HepG2 (cell line): ENCODE data around the gene LTB4R. TPM values are rescaled to one million over a fixed set of nuclear protein-coding genes. Genes with fewer than 3 reads are reported as not detected.

Experiments
- ATF7-NPFF ChIP-seq: sonication (generic); formaldehyde crosslinking; IDR thresholded peaks from 2 replicates; pipeline ENCODE4 v1.8.1; 2023; ENCODE audit warnings: mild to moderate bottlenecking, low read depth, missing genetic modification reagents, moderate library complexity
- BRCA1 ChIP-seq: sonication (generic); formaldehyde crosslinking; IDR thresholded peaks from 2 replicates; pipeline ENCODE4 v1.4.0; 2020; ENCODE audit warnings: missing genetic modification reagents
- HNF4G ChIP-seq, 2 experiments: sonication (generic) in 1 of 2; formaldehyde crosslinking in 1 of 2; IDR thresholded peaks; 2 replicates each; pipeline versions ENCODE4 v1.4.0 to v1.6.1; 2011 to 2020; ENCODE audit warnings: borderline replicate concordance in 2 of 2, low read depth in 2 of 2, mild to moderate bottlenecking in 2 of 2, low read length in 1 of 2, missing genetic modification reagents in 1 of 2, moderate library complexity in 1 of 2
- NBN ChIP-seq: fragments of 450-650 bp; conservative IDR thresholded peaks from 2 replicates; pipeline ENCODE4 v1.6.1; 2017
- NFIB ChIP-seq: sonication (generic); formaldehyde crosslinking; IDR thresholded peaks from 2 replicates; pipeline ENCODE4 v1.9.0; 2021; ENCODE audit warnings: missing genetic modification reagents, mild to moderate bottlenecking, borderline replicate concordance
- PHF20 ChIP-seq: sonication (generic); formaldehyde crosslinking; IDR thresholded peaks from 2 replicates; pipeline ENCODE4 v1.5.0; 2020; ENCODE audit warnings: mild to moderate bottlenecking, missing genetic modification reagents
- PLSCR1 ChIP-seq: sonication (generic); formaldehyde crosslinking; IDR thresholded peaks from 2 replicates; pipeline ENCODE4 v1.5.0; 2020; ENCODE audit warnings: missing genetic modification reagents, mild to moderate bottlenecking, borderline replicate concordance
- RCOR2 ChIP-seq: IDR thresholded peaks from 2 replicates; pipeline ENCODE4 v1.6.1; 2016; ENCODE audit warnings: missing biosample characterization, missing genetic modification reagents
- SYNCRIP ChIP-seq: fragments of 200-400 bp; formaldehyde crosslinking; IDR thresholded peaks from 2 replicates; pipeline ENCODE4 v1.6.1; 2018; ENCODE audit warnings: mild to moderate bottlenecking, low read depth, low read length; ENCODE audit not compliant: insufficient read depth
- YEATS2 ChIP-seq: sonication (generic); formaldehyde crosslinking; IDR thresholded peaks from 2 replicates; pipeline ENCODE4 v1.4.0; 2020; ENCODE audit warnings: missing genetic modification reagents, borderline replicate concordance
- ZMYM3 ChIP-seq: sonication (generic); formaldehyde crosslinking; IDR thresholded peaks from 2 replicates; pipeline ENCODE4 v1.5.1; 2020; ENCODE audit warnings: mild to moderate bottlenecking, missing genetic modification reagents
- ZNF234 ChIP-seq: sonication (generic); formaldehyde crosslinking; conservative IDR thresholded peaks from 2 replicates; pipeline ENCODE4 v1.5.1; 2020; ENCODE audit warnings: mild to moderate bottlenecking, missing genetic modification reagents
- ZNF496 ChIP-seq: sonication (generic); formaldehyde crosslinking; IDR thresholded peaks from 2 replicates; pipeline ENCODE4 v1.8.1; 2023; ENCODE audit warnings: mild to moderate bottlenecking, moderate library complexity, missing genetic modification reagents; ENCODE audit not compliant: insufficient replicate concordance
- ZSCAN29 ChIP-seq: sonication (generic); formaldehyde crosslinking; conservative IDR thresholded peaks from 2 replicates; pipeline ENCODE4 v1.4.0; 2020; ENCODE audit warnings: mild to moderate bottlenecking, missing genetic modification reagents
- polyA plus RNA-seq, 8 experiments: library from polyadenylated mRNA; depleted of rRNA in 3 of 8; stranded (reverse) in 7 of 8; unstranded in 1 of 8; fragments of >200 nt; fragmentation: Illumina TruSeq in 4 of 8; extraction: Trizol in 4 of 8; gene quantifications; 2 replicates each; pipeline versions ENCODE4 v1.2.1 to v1.2.3, GENCODE V29; 2011 to 2016; ENCODE audit warnings: low read depth in 4 of 8, missing spikeins in 1 of 8, mixed read lengths in 1 of 8; ENCODE audit not compliant: insufficient read depth in 1 of 8
- total RNA-seq, 5 experiments: library from RNA; depleted of rRNA; stranded (reverse); fragments of >200 nt; fragmentation: Illumina TruSeq; extraction: Trizol; gene quantifications; 2 replicates each; pipeline ENCODE4 v1.2.3, GENCODE V29; 2016; ENCODE audit warnings: low read depth in 1 of 5
- TF ChIP-seq, protein P1 (sequence below): sonication (generic); formaldehyde crosslinking; IDR thresholded peaks from 2 replicates; pipeline ENCODE4 v1.4.0; 2020; ENCODE audit warnings: missing genetic modification reagents, borderline replicate concordance
- TF ChIP-seq, protein P2 (sequence below): sonication (generic); formaldehyde crosslinking; IDR thresholded peaks from 2 replicates; pipeline ENCODE4 v1.4.0; 2020; ENCODE audit warnings: missing genetic modification reagents, borderline replicate concordance
- TF ChIP-seq, protein P3 (sequence below): sonication (generic); formaldehyde crosslinking; IDR thresholded peaks from 2 replicates; pipeline ENCODE4 v1.9.0; 2021; ENCODE audit warnings: missing genetic modification reagents, mild to moderate bottlenecking, borderline replicate concordance
- TF ChIP-seq, protein P4 (sequence below): sonication (generic); formaldehyde crosslinking; IDR thresholded peaks from 2 replicates; pipeline ENCODE4 v1.4.0; 2020; ENCODE audit warnings: mild to moderate bottlenecking, low read depth, missing genetic modification reagents

Gene LTB4R
- total and polyA plus RNA-seq, 2 of the 13 experiments (the other 11 are each of a cell fraction or from before 2014, with no cell fraction given): 3.2 to 8.2 TPM

- TF ChIP-seq, protein P1, sequence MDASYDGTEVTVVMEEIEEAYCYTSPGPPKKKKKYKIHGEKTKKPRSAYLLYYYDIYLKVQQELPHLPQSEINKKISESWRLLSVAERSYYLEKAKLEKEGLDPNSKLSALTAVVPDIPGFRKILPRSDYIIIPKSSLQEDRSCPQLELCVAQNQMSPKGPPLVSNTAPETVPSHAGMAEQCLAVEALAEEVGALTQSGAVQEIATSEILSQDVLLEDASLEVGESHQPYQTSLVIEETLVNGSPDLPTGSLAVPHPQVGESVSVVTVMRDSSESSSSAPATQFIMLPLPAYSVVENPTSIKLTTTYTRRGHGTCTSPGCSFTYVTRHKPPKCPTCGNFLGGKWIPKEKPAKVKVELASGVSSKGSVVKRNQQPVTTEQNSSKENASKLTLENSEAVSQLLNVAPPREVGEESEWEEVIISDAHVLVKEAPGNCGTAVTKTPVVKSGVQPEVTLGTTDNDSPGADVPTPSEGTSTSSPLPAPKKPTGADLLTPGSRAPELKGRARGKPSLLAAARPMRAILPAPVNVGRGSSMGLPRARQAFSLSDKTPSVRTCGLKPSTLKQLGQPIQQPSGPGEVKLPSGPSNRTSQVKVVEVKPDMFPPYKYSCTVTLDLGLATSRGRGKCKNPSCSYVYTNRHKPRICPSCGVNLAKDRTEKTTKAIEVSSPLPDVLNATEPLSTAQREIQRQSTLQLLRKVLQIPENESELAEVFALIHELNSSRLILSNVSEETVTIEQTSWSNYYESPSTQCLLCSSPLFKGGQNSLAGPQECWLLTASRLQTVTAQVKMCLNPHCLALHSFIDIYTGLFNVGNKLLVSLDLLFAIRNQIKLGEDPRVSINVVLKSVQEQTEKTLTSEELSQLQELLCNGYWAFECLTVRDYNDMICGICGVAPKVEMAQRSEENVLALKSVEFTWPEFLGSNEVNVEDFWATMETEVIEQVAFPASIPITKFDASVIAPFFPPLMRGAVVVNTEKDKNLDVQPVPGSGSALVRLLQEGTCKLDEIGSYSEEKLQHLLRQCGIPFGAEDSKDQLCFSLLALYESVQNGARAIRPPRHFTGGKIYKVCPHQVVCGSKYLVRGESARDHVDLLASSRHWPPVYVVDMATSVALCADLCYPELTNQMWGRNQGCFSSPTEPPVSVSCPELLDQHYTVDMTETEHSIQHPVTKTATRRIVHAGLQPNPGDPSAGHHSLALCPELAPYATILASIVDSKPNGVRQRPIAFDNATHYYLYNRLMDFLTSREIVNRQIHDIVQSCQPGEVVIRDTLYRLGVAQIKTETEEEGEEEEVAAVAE: peak; percentile 89
- TF ChIP-seq ZMYM3 (CRISPR knock-in tag) (peak; percentile 21; the same call in 1 of the 2 replicates), ZNF496 (CRISPR knock-in tag) (peak; percentile 72), NBN (no peak), BRCA1 (CRISPR knock-in tag) (peak; percentile 98), ZSCAN29 (CRISPR knock-in tag) (peak; percentile 92), HNF4G (IDR thresholded peaks at IDR 0.05; ENCODE audit: borderline replicate concordance, low read depth, low read length) (peak; percentile 40; the same call in 1 of the 2 replicates), HNF4G (CRISPR knock-in tag; IDR thresholded peaks at IDR 0.05; ENCODE audit: borderline replicate concordance, low read depth) (peak; percentile 89; the same call in 1 of the 2 replicates), SYNCRIP (no peak), RCOR2 (CRISPR knock-in tag) (peak; percentile 68; the same call in 1 of the 2 replicates), NFIB (no peak), ZNF234 (CRISPR knock-in tag) (peak; percentile 97; the same call in 1 of the 2 replicates), PHF20 (CRISPR knock-in tag) (peak; percentile 99), PLSCR1 (peak; percentile 80; the same call in 1 of the 2 replicates), ATF7-NPFF (CRISPR knock-in tag) (peak; percentile 99), YEATS2 (CRISPR knock-in tag) (peak; percentile 98)
- TF ChIP-seq, protein P2, sequence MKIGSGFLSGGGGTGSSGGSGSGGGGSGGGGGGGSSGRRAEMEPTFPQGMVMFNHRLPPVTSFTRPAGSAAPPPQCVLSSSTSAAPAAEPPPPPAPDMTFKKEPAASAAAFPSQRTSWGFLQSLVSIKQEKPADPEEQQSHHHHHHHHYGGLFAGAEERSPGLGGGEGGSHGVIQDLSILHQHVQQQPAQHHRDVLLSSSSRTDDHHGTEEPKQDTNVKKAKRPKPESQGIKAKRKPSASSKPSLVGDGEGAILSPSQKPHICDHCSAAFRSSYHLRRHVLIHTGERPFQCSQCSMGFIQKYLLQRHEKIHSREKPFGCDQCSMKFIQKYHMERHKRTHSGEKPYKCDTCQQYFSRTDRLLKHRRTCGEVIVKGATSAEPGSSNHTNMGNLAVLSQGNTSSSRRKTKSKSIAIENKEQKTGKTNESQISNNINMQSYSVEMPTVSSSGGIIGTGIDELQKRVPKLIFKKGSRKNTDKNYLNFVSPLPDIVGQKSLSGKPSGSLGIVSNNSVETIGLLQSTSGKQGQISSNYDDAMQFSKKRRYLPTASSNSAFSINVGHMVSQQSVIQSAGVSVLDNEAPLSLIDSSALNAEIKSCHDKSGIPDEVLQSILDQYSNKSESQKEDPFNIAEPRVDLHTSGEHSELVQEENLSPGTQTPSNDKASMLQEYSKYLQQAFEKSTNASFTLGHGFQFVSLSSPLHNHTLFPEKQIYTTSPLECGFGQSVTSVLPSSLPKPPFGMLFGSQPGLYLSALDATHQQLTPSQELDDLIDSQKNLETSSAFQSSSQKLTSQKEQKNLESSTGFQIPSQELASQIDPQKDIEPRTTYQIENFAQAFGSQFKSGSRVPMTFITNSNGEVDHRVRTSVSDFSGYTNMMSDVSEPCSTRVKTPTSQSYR (CRISPR knock-in tag): peak; percentile 91
- TF ChIP-seq, protein P3, sequence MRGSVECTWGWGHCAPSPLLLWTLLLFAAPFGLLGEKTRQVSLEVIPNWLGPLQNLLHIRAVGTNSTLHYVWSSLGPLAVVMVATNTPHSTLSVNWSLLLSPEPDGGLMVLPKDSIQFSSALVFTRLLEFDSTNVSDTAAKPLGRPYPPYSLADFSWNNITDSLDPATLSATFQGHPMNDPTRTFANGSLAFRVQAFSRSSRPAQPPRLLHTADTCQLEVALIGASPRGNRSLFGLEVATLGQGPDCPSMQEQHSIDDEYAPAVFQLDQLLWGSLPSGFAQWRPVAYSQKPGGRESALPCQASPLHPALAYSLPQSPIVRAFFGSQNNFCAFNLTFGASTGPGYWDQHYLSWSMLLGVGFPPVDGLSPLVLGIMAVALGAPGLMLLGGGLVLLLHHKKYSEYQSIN (CRISPR knock-in tag): no peak
- TF ChIP-seq, protein P4, sequence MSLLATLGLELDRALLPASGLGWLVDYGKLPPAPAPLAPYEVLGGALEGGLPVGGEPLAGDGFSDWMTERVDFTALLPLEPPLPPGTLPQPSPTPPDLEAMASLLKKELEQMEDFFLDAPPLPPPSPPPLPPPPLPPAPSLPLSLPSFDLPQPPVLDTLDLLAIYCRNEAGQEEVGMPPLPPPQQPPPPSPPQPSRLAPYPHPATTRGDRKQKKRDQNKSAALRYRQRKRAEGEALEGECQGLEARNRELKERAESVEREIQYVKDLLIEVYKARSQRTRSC (CRISPR knock-in tag): peak; percentile 97
Measured at GRCh38 chr14:24271134-24271833, 40.0 kb upstream of the LTB4R start, which contains the start of gene RABGGTA (continued).
